ENCODE measurements around the gene HOXB8.

The HOXB8 gene

DNA sequence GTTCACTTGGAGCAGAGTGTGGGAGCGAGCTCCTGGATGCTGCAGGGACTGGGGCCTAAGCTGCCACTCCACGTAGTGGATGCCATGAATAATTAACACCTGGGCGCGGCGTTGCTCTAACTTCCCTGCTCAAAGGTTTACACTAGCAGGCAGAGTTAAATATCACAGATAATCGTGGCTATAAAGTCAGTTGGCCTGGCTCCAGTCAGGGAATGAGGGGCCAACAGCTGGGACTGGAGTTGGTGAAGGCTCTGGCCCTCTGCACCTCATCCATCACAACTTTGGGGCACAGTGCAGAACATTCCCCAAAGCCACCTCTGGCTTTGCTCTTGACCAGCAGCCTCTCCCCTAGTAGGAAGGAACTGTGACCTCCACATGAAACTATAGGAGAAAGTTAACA, 47.9 kb downstream of the HOXB8 start:
- DNase-seq, result no peak

DNA sequence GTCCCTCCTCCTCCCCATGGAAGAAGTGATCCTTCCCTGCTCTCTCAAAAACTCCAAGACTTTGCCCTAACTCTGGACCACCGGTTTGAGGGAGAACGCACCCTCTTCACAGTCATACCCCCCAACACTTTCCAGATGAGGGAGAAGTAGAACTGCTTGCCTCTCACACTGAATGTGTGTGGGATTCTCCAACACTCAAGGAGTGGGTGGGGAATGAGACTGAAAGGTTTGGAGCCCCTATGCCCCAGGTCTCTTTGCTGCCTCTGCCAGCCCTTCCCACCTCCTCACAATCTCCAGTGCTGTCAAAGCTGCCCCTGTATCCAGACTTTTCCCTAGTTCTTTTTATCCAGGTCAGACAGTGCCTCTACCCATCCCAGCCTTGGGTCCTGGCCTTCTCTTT, 48.4 kb downstream of the HOXB8 start:
- DNase-seq, result no peak

DNA sequence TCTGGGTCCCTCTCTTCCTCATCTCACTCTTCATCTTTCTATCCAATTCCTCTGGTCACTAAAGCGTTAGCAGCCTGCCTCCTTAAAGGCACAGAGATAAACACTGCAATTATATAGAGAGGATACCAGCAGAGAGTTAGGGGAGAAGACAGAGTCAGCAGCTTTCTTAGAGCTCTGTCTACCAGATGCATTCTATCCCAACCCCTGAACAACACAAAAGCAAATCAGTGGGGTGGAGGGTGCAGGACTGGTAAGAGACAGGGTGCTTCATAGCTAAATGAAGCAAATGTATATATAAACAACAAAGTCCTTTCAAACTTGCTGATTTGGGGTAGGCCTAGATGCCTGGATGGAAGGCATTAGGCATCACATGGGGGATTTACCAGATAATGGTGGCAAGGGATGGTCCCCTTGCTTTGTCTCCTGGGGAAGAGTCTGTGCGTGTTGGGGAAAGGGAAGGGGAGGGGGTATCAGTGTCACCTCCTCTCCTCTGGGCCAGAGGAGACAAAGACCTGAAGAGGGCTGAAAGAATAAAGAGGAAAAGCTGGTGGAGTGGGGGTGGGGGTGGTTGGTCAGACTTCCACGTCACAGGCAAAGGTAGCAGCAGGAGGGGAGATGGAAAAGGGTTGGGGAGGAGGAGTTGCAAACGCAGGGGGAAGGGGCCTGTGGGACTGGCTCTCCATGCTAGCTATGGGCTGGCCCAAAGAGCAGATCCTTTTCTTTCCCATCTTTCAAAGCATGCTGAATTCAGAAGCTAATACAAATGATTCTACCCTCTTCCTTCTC, 49.0 kb downstream of the HOXB8 start:
- DNase-seq, result no peak

DNA sequence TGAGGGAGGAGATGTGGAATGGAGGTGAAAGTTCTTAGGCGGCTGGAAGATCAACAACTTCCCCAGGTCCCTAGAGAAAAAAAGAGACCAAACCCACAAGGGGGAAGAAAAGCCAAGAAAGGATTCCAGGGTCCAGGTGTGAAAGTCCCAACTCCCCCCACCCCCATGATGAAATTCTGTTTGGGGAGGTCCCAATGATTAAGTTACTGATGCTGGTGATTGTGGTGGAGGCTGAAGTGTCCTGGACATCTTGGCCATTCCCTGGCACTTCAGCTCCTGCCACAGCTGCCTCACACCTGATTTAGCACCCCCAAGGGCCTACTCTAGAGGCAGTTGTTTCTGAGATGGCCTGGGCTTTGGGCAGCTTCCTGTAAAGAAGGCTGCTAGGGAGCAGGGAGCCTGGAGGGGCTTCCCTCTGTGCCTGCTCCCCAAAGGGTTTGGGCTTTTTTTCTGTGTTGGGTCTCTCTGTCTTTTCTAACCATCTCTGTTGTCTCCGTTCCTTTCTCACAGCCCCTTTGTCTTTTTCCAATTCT, 50.0 kb downstream of the HOXB8 start:
- DNase-seq, result no peak

DNA sequence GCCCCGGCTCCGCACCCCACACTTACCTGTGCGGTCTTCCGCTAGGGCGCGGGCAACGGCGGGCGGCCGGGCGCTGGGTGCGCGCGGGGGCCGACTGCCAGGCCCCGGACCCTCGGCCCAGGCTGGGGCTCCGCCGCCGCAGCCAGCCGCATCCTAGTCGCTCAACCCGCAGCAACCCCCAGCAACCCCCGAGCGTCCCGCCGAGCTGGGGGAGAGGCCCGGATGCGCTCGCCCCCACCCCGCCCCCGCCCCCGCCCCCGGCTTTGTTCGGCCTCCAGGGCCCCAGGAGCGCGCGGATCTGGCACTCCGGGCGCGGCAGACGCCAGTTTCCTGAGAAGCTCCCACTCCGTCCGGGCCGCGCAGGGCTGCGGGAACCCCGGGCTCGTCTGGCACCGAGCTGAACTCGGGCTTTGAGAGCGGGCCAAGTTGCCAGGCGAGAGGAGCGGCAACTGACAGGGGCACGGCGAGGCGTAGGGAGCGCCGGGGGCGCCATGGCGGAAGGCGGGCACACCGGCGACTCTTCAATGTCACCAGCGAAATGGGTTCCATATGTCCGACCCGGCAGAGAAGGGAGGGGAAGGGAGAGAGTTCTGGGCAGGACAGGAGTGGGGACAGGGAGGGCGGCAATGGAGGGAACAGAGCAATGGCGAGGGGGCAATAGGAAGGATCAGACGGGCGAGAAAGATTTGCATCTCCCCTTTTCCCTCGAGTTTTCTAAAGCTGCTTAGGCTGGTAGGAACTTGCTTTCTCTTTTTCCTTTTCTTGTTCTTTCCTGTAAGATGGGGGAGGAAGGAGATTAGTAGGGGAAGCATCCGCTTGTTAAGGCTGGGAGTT, 50.7 kb downstream of the HOXB8 start:
- DNase-seq, result no peak

DNA sequence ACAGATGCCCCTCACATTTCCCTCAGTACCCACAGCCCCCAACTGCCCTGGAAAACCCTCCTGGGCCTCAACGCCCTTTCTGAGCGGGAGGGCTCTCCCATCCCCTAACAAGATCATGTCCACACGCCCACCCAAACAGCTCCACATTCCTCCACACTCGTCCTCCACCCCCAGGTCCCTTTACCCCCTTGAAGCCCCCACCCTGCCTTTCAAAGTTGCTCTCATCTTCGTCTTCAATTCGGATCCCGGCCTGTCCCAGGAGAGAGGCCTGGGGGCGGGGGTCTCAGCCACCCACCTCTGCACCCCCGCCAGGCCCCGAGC, 51.3 kb downstream of the HOXB8 start:
- no peak for DNase-seq

DNA sequence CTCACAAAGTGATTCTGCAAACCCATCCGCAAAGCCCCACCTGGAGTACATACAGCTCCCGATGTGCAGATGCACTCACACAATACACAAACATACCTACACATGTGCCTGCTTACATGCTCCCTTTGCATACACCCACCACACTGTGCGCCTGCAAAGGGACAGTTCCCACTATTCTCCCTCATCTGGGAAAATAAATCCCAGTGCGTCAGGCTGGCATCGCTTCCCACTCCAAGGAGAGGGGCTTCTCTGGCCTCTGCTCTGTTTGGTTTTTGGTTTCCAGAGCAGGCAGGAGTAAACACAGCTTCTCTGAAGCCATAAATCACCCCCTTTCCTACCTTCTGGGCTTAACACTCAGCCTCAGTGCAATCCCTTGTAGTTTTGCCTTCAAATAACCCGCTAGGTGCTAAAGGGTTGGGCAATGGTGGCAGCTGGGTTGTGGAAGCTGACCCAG, 51.7 kb downstream of the HOXB8 start:
- no peak for DNase-seq

DNA sequence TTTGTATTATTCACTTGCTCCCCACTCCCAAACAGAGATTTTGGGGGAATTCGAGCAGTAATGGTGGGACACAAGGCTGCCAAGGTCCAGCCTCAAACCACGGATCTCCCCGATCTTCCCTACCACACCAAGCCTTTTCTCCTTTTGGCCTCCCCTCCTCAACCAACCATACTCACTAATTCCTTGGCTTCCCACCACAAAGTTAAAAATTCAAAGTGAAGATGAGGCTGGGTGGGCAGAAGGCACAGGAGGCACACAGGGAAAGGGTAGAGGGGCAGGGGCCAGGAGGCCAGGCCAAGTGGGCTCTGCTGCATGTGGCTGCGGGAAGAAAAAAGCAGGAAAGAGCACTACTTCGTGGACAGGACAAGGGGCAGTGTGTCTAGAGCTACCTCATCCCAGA, 52.2 kb downstream of the HOXB8 start:
- no peak for DNase-seq

Measured in NCI-H526 treated with DMSO at 0.1 percent for 48 hours (cell line).